NK-92 (cell line): ENCODE data around the gene ZG16.
A peak's percentile ranks its signal among the peaks of the same experiment; 100 is the strongest.
"Not testable (repeated sequence)": the region's sequence is repeated elsewhere in the genome, so short reads cannot be mapped to it uniquely, and the experiment has no call there.

Experiments used
- DNase-seq: peaks from one replicate; lab custom pipeline; 2025; ENCODE audit not compliant: unreplicated experiment; lab: John Stamatoyannopoulos, UW

ZG16 gene, protein sequence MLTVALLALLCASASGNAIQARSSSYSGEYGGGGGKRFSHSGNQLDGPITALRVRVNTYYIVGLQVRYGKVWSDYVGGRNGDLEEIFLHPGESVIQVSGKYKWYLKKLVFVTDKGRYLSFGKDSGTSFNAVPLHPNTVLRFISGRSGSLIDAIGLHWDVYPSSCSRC

DNA sequence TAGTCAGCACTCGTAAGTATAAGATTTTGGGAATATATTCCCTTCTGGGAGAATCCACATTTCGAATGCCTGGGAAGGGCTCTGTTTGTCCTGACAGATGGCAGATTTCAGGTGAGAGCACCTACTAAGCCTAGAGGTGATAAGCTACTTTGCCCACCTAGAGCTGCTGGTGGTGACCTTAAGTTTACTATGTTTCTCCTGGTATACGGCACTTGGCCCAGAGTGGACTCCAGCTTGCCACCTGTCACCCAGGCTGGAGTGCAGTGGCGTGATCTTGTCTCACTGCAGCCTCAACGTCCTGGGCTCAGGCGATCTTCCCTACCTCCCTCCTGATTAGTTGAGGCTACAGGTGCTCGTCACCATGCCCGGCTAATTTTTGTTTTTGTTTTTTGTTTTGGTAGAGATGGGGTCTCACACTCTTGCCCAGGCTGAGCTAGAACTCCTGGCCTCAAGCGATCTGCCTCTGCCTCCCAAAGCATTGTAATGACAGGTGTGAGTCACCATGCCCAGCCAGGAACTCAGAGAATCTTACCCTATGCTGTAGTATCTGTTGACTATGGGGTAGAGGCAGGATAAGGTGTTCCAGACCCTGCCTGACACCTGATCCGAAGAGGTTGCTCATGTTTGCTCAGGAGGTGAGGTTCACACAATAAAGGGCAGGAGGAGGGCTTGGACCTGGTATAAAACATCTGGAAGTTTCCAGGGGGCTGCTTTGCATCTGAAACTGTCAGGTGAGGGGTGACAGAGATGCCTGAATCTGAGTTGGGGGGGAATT is at the start of gene ZG16:
TSS of gene ZG16 (plus strand) at position 681 of the 775 bp plus-strand sequence. CDS start 1,011 bp downstream, outside the sequence.
- no peak for DNase-seq

DNA sequence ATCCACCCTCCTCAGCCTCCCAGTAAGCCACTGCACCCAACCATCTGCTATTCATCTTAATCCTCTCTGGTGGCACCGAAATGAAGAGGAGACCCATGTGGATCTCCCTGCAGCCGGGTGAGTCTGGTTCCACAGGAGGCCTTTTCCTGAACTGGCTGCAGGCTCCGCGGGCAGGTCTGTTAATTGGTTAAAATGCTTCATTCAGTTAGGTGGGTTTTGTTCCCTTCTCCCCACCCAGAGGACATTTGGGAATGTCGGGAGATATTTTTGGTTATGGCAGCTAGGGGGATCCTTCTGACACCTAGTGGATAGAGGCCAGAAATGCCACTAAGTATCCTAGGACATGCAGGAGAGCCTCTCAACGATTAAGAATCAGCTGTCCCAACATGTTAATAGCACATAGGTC is 48.9 kb upstream of the ZG16 start:
- DNase-seq: no peak

DNA sequence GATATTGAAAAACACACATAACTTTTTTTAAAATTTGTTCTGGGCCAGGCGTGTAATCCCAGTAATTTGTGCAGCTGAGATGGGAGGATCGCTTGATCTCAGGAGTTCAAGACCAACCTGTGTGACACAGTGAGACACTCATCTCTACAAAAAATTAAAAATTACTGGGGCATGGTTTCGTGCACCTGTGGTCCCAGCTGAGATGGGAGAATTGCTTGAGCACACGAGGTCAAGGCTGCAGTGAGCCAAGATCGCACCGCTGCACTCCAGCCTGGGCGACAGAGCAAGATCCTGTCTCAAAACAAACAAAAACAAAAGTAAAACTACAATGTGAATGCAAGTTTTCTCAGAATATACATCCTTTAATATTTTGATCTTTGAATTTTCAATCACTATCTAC is 47.4 kb upstream of the ZG16 start:
- no peak for DNase-seq

DNA sequence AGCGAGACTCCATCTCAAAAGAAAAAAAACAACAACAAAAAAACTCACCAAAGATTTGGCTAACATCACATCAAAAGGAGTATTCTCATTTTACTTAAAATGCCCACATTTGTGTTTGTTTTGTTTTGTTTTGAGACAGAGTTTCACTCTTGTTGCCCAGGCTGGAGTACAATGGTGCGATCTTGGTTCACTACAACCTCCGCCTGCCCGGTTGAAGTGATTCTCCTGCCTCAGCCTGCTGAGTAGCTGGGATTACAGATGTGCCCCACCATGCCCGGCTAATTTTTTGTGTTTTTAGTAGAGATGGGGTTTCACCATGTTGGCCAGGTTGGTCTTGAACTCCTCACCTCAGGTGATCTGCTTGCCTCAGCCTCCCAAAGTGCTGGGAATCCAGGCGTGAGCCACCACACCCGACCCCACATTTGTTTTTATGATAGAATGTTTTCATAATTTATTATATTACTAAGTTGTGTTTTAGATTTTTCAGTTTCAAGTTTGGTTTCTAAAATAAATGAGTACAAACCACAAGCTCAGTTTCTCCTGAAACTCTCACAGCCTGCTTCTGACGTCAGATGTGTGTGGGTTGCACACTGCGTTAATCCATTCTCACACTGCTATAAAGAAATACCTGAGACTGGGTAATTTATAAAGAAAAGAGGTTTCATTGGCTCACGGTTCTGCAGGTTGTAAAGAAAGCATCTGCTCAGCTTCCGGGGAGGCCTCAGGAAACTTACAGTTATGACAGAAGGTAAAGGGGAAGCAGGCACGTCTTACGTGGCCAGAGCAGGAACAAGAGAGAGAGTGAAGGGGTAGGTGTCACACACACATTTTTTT is 46.1 kb upstream of the ZG16 start:
- not testable (repeated sequence) for DNase-seq

DNA sequence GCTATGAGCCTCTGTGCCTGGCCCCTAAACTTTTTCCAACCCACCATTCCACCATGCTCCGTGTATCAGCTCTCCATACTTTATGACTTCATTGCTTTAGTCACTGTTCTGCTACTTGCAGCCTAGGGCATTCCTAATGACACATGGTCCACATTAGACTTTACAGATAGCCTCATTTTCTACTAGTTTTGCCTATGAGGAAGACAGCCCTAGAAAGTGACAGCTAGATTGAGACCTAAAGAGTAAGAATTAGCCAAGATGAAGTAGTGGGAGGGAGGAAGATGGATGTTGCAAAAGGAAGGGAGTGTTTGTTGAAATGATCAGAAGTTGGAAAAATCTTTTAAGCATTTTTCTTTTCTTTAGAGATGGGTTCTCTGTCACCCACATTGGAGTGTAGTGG is 43.3 kb upstream of the ZG16 start:
- DNase-seq: no peak

DNA sequence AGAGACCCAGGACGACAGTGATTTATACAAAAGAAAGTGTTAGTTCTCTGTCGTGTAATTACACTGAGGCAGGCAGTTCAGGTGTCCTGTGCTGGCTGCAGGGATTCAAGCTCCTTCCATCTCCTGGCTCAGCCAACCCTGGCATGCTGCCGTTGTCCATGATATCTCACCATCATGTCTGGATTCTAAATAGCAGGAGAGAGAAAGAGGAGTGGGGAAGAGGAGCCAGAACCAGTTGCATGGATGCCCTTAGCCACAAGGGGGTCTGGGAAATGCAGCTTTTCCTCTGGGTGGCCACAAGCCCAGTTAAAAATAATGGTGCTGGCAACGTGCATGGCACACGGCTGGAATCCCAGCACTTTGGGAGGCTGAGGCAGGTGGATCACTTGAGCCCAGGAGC is 41.9 kb upstream of the ZG16 start:
- DNase-seq: no peak

DNA sequence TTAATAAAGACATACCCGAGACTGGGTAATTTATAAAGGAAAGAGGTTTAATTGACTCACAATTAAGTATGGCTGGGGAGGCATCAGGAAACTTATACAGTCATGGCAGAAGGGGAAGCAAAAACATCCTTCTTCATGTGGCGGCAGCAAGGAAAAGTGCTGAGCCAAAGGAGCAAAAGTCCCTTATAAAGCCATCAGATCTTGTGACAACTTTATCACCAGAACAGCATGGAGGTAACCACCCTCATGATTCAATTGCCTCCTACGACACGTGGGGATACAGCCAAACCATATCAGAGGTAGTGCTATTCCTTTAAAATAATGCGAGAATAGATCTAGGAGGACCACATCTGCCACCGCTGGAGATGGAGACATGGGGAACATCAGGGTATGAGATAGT is 41.3 kb upstream of the ZG16 start:
- DNase-seq: no peak

DNA sequence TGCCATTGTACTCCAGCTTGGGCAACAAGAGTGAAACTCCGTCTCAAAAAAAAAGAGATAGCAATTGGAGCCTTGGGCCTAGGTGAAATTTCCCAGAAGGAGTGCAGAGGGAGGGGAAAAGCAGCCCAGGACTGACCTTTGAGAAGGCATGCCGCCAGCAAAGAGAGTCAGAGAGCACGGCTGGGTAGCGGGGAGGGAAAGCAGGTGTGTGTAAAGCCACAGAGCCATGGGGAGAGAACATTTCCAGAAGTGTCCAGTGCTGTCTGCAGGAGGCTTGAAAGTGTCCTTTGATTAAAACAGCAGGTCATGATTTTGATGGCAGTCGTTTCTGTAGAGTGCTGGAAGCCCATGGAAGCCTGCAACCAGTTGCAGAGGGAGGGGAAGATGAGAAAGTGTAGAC is 40.3 kb upstream of the ZG16 start:
- no peak for DNase-seq

DNA sequence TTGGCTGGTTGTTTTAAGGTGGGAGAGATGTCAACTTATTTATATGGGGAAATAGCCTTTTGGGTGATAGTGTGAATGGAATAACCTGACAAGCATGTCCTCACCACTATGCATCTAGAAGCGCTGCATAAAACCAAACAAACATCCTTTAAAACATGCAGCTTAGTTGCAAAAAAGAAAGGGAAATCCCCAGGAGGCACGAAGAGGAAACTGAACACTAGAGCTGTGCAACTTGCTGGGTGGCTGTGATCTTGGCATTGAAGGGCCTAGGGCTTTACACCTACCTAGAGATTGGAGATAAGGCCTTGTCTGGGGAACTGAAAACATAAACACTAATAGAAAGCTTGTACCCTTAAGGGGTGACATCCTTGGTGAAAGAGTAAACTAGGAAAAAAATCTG is 39.5 kb upstream of the ZG16 start:
- no peak for DNase-seq

DNA sequence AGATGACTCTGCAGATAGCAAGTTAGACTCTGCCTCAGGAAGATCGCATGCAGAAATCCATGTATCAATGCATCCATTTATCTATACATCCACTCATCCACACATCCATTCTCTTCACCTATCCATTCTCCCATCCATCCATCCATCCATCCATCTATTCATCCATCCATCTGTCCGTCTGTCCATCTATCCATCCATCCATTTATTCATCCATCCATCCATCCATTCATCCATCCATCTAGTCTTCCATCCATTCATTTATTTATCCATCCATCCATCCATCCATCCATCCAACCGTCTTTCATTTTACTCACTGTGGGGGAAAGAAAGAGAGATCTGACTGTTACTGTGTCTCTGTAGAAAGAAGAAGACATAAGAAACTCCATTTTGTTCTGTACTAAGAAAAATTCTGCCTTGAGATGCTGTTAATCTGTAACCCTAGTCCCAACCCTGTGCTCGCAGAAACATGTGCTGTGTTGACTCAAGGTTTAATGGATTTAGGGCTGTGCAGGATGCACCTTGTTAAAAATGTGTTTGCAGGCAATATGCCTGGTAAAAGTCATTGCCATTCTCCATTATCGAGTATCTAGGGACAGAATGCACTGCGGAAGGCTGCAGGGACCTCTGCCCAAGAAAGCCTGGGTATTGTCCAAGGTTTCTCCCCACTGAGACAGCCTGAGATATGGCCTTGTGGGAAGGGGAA is 38.0 kb upstream of the ZG16 start:
- not testable (repeated sequence) for DNase-seq

DNA sequence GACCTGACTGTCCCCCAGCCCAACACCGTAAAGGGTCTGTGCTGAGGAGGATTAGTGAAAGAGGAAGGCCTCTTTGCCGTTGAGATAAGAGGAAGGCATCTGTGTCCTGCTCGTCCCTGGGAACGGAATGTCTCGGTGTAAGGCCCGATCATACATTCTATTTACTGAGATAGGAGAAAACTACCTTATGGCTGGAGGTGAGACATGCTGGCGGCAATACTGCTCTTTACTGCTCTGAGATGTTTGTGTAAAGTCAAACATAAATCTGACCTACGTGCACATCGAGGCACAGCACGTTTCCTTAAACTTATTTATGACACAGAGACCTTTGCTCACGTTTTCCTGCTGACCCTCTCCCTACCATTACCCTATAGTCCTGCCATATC is 37.4 kb upstream of the ZG16 start:
- DNase-seq: not testable (repeated sequence)

DNA sequence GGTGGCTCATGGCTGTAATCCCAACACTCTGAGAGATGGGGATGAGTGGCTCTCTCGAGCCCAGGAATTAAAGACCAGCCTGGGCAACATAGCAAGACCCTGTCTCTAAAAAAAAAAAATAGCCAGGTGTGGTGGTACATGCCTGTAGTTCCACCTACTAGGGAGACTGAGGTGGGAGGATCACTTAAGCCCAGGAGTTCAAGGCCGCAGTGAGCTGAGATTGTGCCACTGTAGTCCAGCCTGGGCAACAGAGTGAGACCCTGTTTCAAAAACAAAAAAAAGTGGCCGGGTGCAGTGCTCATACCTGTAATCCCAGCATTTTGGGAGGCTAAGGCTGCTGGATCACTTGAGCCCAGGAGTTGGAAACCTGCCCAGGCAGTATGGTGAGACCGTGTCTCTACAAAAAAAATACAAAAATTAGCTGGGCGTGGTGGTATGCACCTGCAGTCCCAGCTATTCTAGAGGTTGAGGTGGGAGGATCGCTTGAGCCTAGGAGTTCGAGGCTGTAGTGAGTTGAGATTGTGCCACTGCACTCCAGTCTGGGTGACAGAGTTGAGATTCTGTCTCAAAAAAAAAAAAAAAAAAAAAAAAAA is 35.3 kb upstream of the ZG16 start:
- DNase-seq: no peak

DNA sequence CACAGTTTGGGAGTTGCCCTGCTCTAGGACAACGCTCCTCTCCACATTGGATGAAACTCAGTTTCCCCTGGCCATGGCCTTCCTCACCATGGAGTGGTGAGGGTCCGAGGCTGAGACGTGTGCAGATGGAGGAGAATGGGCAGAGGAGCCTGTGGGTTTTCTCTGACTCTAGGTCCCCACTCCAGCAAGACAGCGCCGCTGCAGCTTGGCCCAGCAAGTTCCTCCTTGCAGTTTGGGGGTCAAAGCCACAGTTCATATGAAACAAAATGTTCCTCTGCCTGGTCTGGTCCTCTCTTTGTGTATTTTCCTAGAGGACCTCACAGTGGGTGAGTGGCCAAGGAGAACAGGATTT is 34.6 kb upstream of the ZG16 start:
- no peak for DNase-seq

DNA sequence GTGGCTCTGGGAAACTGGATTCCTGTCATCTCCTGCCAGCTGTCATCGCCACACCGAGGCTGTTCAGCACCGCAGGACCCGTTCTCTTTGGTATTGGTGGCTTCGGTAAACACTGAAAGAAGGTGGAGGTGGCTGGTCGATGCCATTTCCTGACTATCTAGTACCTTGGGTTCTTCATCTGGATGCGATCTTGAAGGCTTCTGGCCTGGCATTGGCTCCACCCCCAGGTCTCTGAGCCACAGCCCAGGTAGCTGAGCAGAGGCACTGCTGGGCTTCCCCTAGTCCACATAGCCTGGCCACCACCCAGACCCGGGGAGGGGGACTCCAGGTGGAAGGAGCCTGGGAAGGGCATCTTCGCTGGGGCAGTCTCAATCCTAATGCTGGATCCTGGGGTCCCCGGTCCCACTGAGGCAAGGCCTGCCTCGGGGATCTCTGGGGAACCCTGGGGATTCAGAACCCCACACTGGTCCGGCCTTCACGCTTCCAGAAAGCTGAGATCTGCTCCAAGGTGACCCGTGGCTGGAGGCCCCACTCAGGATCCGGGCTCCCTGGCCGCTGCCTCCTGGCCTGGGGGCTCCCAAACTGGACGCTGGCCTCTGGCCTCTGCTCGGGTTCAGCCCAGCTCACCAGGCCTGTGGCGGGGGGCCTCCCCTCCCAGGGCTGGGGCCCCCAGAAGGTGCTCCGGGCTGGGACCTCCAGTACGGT is 34.1 kb upstream of the ZG16 start:
- DNase-seq: no peak

DNA sequence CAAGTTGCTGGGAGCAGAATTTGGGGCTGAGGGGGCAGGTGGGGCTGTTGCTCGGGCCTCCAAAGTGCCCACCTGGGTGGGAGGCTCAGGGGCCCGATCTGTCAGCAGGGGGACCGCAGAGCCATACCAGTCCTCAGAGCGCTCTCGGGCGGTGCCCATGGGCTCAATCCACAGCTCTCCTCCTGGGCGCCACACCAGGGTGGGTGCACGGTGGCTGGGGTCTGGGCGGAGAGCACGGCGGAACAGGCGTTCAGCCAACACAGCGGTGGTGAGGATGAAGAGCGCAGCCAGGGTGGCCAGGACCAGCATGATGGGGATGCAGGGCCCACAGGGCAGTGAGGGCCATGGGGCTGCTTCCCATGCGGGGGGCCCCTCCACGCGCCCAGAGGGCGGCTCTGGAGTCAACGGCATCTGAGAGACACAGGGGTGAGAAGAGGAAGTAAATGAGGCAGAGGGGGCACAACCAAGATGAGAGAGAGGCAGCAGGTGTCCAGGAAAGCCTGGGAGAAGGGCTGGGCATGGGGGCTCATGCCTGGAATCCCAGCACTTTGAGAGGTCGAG is 33.4 kb upstream of the ZG16 start:
- no peak for DNase-seq

DNA sequence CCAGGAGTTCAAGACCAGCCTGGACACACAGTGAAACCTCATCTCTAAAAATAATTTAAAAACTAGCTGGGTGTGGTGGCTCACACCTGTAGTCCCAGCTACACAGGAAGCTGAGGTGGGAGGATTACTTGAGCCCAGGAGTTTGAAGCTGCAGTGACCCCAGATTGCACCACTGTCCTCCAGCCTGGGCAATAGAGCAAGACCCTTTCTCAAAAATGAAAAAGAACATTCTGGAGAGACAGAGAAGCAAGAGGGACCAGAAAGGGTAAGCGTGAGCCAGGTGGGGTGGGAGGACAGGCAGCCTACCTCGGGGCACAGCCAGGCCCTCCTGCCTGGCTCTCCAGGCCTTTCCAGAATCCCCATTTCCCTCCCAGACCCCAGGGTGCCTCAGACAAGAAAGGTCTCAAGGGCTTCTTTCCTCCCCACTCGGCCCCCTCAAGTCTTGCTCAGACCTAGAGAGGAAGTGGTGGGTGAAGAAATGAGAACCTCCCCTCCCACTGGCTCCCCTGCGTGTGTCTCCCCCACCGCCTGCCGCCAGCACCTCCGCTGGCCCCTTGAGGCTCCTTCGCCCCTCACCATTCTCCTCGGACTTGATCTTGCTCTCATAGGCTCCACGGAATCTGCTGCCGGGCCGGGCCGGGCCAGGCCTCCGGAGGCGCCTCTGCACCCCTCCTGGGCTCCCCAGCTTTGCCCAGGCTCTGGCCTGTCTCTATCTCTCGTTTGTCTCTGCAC is 32.8 kb upstream of the ZG16 start:
- DNase-seq: no peak

DNA sequence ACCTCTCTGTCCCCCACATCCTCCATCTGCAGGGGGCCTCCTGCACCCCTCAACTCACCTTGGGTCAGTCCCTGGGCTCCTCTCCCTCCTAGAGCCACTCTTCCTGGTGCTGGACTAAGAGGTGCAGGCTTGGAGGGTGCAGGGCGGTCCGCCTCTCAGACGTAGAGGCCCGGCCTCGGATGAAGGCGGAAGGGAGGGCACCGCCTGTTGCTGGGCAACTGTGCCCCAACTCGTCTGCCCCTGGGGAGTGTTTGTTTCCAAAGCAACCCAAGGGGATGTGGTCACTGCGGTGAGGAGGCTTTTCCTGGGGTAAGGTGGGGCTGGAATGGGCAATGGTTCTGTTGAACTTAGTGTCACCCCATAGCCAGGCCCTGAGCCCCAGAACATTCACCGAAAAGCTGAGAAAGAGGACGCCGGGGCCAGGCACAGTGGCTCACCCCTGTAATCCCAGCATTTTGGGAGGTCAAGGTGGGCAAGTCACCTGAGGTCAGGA is 32.2 kb upstream of the ZG16 start, which contains the start of gene C16orf54:
TSS of gene C16orf54 (minus strand) at position 138 of the 493 bp plus-strand sequence. CDS start 1,039 bp downstream, outside the sequence.
- DNase-seq: peak; percentile 73

DNA sequence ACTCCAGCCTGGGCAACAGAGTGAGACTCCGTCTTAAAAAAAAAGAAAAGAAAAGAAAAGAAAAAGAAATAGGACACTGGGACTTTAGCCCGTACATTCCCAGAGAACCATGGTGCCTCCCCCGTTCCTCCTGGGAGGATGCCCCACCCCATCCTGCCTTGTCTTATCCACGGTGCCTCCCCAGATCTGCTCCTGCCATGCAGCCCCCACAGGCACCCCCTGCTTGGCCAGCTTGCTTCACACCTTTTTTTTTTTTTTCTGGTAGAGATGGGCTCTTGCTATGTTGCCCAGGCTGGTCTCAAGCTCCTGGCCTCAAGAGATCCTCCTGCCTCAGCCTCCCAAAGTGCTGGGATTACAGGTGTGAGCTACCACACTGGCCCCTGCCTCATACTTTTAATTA is 31.5 kb upstream of the ZG16 start:
- DNase-seq: not testable (repeated sequence)
